Kidney epithelial cell (primary cell): ENCODE measurements around the gene SLC6A7. TPM values are rescaled to one million over a fixed set of nuclear protein-coding genes. Genes with fewer than 3 reads are reported as not detected.
A peak's percentile ranks its signal among the peaks of the same experiment; 100 is the strongest.

ENCODE experiments used
- DNase-seq: peaks from one replicate; pipeline ENCODE4 v3.0.0-alpha.2; 2010; ENCODE audit warnings: low read depth
- H3K27me3 ChIP-seq: 2 replicates; pipeline ENCODE4 v1.6.0; 2011; ENCODE audit warnings: low read length; ENCODE audit not compliant: control insufficient read depth, insufficient read depth
- H3K36me3 ChIP-seq: 2 replicates; pipeline ENCODE4 v1.5.1; 2011; ENCODE audit warnings: low read length; ENCODE audit not compliant: control insufficient read depth, insufficient read depth
- H3K4me3 ChIP-seq: 2 replicates; pipeline ENCODE4 v1.5.1; 2011; ENCODE audit warnings: low read depth, mild to moderate bottlenecking, control low read depth, low read length
- CTCF ChIP-seq: IDR thresholded peaks from 2 replicates; pipeline ENCODE4 v1.5.1; 2011; ENCODE audit warnings: mild to moderate bottlenecking, moderate library complexity, low read length, control low read depth, inconsistent platforms; ENCODE audit not compliant: insufficient read depth, poor library complexity, severe bottlenecking
- total RNA-seq: library from RNA; depleted of rRNA; stranded (reverse); fragments of >200 nt; gene quantifications from 2 replicates; pipeline ENCODE4 v1.2.3, GENCODE V29; 2015

SLC6A7 gene
- not detected in 2 replicates for total RNA-seq

GRCh38 chr5:150189728-150190502, at the start of gene SLC6A7:
TSS of gene SLC6A7 (plus strand) at chr5:150190062. CDS start at chr5:150190328, 266 bp downstream.
- no peak for DNase-seq
- Histone ChIP-seq H3K27me3 (peaks cover 49% of the 10 kb centered on the region), H3K4me3 (no peak within 1 kb of the TSS), H3K36me3 (no peaks in the 10 kb centered on the region)
- no peak for TF ChIP-seq CTCF

GRCh38 chr5:150140830-150141229, 49.0 kb upstream of the SLC6A7 start:
- no peak for DNase-seq
- no peak overlapping the region for H3K4me3 ChIP-seq
- no peaks in the 10 kb centered on the region for H3K27me3 ChIP-seq
- TF ChIP-seq CTCF, result no peak
- no peaks in the 10 kb centered on the region for H3K36me3 ChIP-seq

- no peak for TF ChIP-seq CTCF
- H3K4me3 ChIP-seq, result no peak overlapping the region
- DNase-seq, result no peak
- no peaks in the 10 kb centered on the region for H3K36me3 ChIP-seq
- no peaks in the 10 kb centered on the region for H3K27me3 ChIP-seq
These were observed 48.2 kb upstream of the SLC6A7 start for GRCh38 chr5:150141544-150142184.

GRCh38 chr5:150142185-150142958, 47.5 kb upstream of the SLC6A7 start:
- no peak for TF ChIP-seq CTCF
- Histone ChIP-seq H3K36me3 (no peaks in the 10 kb centered on the region), H3K27me3 (no peaks in the 10 kb centered on the region), H3K4me3 (no peak overlapping the region)
- DNase-seq, result no peak

- TF ChIP-seq CTCF, result no peak
- H3K36me3 ChIP-seq, result no peaks in the 10 kb centered on the region
- H3K27me3 ChIP-seq, result no peaks in the 10 kb centered on the region
- peak; percentile 85 for DNase-seq
- no peak overlapping the region for H3K4me3 ChIP-seq
These were observed 46.9 kb upstream of the SLC6A7 start for GRCh38 chr5:150142959-150143349.
